Fibroblast of pulmonary artery (primary cell): ENCODE results near the gene NIT2.

Experiments used
- DNase-seq: peaks from one replicate; pipeline ENCODE4 v3.0.0-alpha.2; 2010; ENCODE audit warnings: low read depth
- H3K4me3 ChIP-seq: replicated peaks from 2 replicates; pipeline ENCODE4 v1.5.1; 2011; ENCODE audit warnings: low read depth, mild to moderate bottlenecking, control low read depth, low read length, moderate library complexity
- TF ChIP-seq, protein P1 (sequence below): IDR thresholded peaks from 2 replicates; pipeline ENCODE4 v1.5.1; 2011; ENCODE audit warnings: mild to moderate bottlenecking, control low read depth, low read length, inconsistent platforms; ENCODE audit errors: missing control alignments

The NIT2 gene

DNA sequence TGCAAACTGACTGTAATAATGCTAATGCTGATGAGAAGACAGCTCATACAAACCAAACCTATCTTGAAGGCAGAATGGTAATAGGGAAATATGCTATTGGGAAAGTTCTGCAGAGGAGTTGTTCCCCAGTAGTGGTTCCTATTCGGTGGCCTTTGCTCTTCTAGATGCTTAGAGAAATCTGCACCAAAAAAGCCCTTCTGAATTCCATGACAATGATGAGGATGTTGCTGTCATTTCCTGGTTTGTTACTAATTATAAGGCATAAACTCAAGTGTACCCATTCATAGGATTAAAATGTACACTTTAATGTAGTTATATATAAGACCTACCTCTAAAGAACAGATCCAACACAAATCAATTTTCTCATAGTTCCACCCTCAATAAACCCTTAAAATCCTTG, 36.2 kb downstream of the NIT2 start:
- TF ChIP-seq, protein P1, sequence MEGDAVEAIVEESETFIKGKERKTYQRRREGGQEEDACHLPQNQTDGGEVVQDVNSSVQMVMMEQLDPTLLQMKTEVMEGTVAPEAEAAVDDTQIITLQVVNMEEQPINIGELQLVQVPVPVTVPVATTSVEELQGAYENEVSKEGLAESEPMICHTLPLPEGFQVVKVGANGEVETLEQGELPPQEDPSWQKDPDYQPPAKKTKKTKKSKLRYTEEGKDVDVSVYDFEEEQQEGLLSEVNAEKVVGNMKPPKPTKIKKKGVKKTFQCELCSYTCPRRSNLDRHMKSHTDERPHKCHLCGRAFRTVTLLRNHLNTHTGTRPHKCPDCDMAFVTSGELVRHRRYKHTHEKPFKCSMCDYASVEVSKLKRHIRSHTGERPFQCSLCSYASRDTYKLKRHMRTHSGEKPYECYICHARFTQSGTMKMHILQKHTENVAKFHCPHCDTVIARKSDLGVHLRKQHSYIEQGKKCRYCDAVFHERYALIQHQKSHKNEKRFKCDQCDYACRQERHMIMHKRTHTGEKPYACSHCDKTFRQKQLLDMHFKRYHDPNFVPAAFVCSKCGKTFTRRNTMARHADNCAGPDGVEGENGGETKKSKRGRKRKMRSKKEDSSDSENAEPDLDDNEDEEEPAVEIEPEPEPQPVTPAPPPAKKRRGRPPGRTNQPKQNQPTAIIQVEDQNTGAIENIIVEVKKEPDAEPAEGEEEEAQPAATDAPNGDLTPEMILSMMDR, result no peak
- DNase-seq, result no peak
- H3K4me3 ChIP-seq, result no peak overlapping the region

DNA sequence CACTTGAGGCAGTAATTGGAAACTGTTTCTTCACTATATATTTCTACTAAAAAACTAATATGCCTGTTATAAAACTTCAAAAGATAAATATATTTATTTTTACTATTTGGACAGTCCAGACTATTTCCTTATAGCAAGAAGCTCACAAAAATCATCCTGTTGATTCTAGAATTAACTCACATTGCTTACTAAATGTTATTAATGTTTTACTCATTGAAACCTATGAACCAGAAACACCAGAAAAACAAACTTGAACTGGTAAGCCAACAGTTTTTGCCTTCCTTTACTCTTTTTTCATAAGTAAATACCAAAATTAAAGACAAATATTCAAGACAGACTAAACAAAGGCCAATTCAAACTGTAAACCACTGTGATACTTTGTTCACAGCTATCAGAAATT, 40.0 kb downstream of the NIT2 start:
- no peak for DNase-seq
- no peak overlapping the region for H3K4me3 ChIP-seq
- TF ChIP-seq, protein P1, result no peak

DNA sequence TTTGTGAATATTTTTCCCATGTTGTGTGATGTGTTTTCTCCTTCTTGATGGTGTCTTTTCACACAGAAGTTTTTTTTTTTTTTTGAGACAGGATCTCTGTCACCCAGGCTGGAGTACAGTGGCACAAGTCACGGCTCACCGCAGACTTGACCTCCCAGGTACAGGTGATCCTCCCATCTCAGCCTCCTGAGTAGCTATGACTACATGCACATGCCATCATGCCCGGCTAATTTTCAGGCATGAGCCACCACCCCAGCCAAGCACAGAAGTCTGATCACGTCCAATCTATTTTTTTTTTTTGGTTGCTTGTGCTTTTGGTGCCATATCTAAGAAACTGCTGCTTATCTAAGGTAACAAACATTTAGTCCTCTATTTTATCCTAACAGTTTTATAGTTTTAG, 41.7 kb downstream of the NIT2 start:
- no peak for DNase-seq
- TF ChIP-seq, protein P1, result no peak
- H3K4me3 ChIP-seq, result no peak overlapping the region

DNA sequence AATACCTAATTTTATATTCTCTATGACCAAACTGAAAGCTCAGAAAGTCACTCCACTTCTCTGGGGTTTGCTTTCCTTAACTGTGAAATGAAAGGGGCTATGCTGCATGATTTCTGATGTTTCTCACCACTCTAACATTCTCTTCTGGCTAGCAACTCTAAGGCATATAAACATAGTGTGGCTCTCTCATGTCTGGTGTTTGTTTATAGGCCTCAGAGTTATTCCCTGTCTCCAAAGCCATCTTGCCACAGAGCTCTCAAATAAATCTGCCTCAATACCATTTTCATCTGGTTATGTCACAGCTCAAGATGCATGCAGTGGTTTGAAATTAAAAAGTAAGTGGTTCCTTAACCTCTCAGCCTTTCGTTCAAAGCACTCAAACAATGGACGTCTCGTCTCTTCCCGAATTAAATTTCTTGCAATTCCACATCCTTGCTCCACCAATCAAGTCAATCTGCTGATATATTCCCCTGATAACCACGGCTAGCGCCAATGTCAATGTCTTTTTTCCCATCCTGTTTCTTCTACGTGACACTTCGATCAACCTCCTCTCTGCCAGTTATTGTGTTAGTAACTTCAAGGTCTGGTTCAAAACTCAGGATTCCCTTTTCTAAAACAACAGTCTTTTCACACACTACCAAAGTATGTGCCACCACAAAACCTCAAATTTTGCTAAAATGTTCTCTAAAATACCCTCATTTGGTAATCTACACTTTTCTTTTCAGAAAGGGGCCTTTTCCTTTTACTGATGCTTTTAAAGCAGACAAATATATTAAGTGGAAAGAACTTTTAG, 50.4 kb downstream of the NIT2 start:
- DNase-seq, result no peak
- no peak overlapping the region for H3K4me3 ChIP-seq
- TF ChIP-seq, protein P1, result no peak

DNA sequence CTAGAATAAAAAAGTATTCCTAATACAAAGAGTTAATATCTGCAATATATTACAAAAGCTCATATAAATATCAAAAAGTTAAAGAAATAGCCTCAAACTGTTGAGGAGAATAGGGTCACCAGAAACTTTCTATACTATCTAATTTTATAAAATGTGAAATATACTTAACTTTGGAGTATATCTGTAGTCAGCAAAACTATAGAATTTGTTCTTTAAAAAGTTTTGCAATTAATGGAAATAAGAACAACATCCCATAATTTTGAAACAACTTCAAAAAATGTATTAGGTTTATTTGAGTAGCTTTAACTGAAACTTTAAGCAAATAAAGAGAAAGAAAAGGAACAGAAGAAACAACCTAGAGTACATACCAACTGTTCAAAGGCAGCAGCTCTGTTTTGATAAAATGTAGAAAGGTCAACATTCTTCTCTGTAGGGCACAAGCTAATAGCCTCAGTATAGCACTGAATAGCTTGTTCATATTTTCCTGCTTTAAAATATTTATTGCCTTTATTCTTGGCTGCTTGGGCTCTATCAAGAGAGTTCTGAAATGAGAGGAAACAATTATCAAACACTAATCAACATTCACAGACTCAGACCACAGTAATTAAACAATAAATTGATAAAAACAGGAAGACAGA, 52.0 kb downstream of the NIT2 start:
- no peak for DNase-seq
- TF ChIP-seq, protein P1, result no peak
- H3K4me3 ChIP-seq, result no peak overlapping the region

DNA sequence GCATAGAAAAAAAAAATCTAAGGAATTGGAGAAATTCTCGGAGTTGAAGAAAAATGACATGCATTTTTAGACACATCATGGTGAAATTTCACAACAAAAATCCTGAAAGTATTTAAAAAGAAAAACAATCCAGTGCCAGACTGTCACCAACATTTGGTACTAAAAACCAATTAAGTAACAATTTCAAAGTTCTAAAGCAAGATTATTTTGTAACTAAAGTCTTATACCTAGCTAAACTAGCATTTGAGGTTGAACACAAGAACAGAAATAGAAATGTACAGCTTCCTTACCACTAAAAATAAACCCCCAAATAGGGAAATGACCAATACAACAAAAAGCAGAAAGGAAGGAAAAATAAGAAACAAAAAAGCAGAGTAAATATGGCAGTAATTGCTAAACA, 54.5 kb downstream of the NIT2 start:
- H3K4me3 ChIP-seq, result no peak overlapping the region
- TF ChIP-seq, protein P1, result no peak
- no peak for DNase-seq
